ENCODE measurements around the gene LSM2.

DNA sequence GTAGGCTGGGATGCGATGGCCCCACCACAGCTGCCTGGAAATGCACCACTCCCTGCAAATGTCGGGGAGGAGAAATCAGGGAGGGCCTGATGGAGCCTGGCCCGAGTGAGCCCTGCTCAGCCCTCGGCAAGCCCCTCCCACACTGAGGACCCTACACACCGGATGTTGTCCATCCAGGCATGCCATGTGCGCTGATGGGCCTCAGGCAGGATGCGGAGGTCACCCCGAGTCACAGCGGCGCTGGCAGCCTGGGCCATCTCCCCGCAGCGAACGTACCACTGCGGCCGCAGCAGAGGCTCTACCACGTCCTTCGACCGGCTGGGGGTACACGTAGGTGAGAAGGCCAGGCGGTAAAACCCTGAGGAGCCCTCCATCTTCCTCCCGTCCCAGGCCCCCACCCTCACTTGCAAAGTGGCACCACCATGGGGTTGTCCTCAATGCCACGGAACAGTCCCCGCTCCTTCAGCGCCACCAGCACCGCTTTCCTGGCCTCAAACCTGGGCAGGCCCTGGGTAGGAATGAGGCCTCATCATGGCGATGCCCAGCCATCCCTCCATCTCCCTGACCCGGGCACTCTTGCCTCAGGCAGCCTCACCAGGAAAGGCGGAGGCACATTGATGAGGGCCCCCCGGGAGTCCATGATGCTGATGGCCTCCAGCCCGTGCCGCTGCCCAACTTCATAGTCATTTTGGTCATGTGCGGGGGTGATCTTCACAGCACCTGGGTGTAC is 24.5 kb downstream of the LSM2 start:
- no peak for TF ChIP-seq POLR2A (IDR thresholded peaks at IDR 0.05)
- no peak for TF ChIP-seq POLR2AphosphoS5 (IDR thresholded peaks at IDR 0.05; ENCODE audit: insufficient read depth in 1 of 2, low read depth in 1 of 2)

Data from vagina (tissue), 2 donors.